Body of pancreas (tissue), 4 donors: ENCODE data around the gene PYGO2.

ENCODE experiments used
- POLR2A ChIP-seq, 3 donors: fragments of 450-650 bp; IDR thresholded peaks; one replicate each; pipeline ENCODE4 v1.6.1; 2016; ENCODE audit warnings: antibody characterized with exemption in 3 of 3, mild to moderate bottlenecking in 2 of 3
- TF ChIP-seq, protein P1 (sequence below), 7 experiments: fragments of 450-650 bp in 4 of 7; fragments of 200-600 bp in 3 of 7; sonication (generic) in 3 of 7; IDR thresholded peaks; one replicate each; pipeline ENCODE4 v1.5.1; 2016 to 2019; ENCODE audit warnings: antibody characterized with exemption in 7 of 7

DNA sequence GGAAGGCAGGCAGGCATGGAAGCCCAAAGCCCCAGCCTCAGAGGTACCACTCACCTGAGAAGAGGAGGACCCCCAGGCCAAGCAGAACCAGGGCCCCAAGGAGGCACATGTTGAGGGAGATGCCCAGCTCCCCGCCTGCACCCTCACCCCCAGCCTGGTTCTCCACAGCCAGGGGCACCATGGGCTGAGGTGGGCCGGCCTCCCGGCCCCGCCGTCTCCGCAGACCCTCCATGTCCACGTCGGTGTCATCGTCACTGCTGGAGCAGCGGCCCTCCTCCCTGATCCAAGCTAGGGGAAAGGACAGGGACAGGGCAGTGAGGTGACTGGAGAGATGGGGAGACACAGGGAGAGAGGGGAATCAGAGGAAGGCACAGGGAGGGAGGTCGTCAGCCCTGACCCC lies 13.5 kb downstream of the PYGO2 start:
- TF ChIP-seq, protein P1, sequence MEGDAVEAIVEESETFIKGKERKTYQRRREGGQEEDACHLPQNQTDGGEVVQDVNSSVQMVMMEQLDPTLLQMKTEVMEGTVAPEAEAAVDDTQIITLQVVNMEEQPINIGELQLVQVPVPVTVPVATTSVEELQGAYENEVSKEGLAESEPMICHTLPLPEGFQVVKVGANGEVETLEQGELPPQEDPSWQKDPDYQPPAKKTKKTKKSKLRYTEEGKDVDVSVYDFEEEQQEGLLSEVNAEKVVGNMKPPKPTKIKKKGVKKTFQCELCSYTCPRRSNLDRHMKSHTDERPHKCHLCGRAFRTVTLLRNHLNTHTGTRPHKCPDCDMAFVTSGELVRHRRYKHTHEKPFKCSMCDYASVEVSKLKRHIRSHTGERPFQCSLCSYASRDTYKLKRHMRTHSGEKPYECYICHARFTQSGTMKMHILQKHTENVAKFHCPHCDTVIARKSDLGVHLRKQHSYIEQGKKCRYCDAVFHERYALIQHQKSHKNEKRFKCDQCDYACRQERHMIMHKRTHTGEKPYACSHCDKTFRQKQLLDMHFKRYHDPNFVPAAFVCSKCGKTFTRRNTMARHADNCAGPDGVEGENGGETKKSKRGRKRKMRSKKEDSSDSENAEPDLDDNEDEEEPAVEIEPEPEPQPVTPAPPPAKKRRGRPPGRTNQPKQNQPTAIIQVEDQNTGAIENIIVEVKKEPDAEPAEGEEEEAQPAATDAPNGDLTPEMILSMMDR (IDR thresholded peaks at IDR 0.05): no peak
- no peak for TF ChIP-seq POLR2A (IDR thresholded peaks at IDR 0.05)
